ENCODE data around the gene DARS2. TPM values are rescaled to one million over a fixed set of nuclear protein-coding genes. Genes with fewer than 3 reads are reported as not detected.
A peak's percentile ranks its signal among the peaks of the same experiment; 100 is the strongest.

DARS2 gene, protein sequence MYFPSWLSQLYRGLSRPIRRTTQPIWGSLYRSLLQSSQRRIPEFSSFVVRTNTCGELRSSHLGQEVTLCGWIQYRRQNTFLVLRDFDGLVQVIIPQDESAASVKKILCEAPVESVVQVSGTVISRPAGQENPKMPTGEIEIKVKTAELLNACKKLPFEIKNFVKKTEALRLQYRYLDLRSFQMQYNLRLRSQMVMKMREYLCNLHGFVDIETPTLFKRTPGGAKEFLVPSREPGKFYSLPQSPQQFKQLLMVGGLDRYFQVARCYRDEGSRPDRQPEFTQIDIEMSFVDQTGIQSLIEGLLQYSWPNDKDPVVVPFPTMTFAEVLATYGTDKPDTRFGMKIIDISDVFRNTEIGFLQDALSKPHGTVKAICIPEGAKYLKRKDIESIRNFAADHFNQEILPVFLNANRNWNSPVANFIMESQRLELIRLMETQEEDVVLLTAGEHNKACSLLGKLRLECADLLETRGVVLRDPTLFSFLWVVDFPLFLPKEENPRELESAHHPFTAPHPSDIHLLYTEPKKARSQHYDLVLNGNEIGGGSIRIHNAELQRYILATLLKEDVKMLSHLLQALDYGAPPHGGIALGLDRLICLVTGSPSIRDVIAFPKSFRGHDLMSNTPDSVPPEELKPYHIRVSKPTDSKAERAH
- total RNA-seq (10 to 100 TPM in 1 of 2 donors, 1 to 10 TPM in 1; 9.7 to 13.0 TPM), polyA plus RNA-seq (10 to 100 TPM in 1 of 2 donors, 1 to 10 TPM in 1; 5.0 to 10.5 TPM)

GRCh38 chr1:173824315-173825081 lies at the start of gene DARS2, which contains the start of gene CENPL:
TSS of gene DARS2 (plus strand) at chr1:173824673. CDS start at chr1:173825230, 557 bp downstream.
TSS of gene CENPL (minus strand) at chr1:173824883. CDS start at chr1:173811299, 13,584 bp downstream.
- WGBS: under 1% methylated on average over 55 of the region's 55 CpGs
- no peaks in the 10 kb centered on the region for H3K27me3 ChIP-seq (ENCODE audit: control insufficient read depth in 4 of 4, insufficient read depth in 4 of 4, low read length in 3 of 4)
- peak; percentile 79 for TF ChIP-seq SP1 (IDR thresholded peaks at IDR 0.05)
- TF ChIP-seq HNF4A (conservative IDR thresholded peaks at IDR 0.05): peak; percentile 20 to 60
- peak; percentile 100 for TF ChIP-seq YY1 (IDR thresholded peaks at IDR 0.05)
- peak; percentile 34 for TF ChIP-seq HNF4G (IDR thresholded peaks at IDR 0.05)
- TF ChIP-seq, protein P1, sequence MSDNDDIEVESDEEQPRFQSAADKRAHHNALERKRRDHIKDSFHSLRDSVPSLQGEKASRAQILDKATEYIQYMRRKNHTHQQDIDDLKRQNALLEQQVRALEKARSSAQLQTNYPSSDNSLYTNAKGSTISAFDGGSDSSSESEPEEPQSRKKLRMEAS (IDR thresholded peaks at IDR 0.05): peak; percentile 84
- peak; percentile 60 to 91 for TF ChIP-seq GABPA (IDR thresholded peaks at IDR 0.05 in 1 of 2, conservative IDR thresholded peaks at IDR 0.05 in 1 of 2)
- TF ChIP-seq, protein P2, sequence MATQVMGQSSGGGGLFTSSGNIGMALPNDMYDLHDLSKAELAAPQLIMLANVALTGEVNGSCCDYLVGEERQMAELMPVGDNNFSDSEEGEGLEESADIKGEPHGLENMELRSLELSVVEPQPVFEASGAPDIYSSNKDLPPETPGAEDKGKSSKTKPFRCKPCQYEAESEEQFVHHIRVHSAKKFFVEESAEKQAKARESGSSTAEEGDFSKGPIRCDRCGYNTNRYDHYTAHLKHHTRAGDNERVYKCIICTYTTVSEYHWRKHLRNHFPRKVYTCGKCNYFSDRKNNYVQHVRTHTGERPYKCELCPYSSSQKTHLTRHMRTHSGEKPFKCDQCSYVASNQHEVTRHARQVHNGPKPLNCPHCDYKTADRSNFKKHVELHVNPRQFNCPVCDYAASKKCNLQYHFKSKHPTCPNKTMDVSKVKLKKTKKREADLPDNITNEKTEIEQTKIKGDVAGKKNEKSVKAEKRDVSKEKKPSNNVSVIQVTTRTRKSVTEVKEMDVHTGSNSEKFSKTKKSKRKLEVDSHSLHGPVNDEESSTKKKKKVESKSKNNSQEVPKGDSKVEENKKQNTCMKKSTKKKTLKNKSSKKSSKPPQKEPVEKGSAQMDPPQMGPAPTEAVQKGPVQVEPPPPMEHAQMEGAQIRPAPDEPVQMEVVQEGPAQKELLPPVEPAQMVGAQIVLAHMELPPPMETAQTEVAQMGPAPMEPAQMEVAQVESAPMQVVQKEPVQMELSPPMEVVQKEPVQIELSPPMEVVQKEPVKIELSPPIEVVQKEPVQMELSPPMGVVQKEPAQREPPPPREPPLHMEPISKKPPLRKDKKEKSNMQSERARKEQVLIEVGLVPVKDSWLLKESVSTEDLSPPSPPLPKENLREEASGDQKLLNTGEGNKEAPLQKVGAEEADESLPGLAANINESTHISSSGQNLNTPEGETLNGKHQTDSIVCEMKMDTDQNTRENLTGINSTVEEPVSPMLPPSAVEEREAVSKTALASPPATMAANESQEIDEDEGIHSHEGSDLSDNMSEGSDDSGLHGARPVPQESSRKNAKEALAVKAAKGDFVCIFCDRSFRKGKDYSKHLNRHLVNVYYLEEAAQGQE (IDR thresholded peaks at IDR 0.05): no peak
- TF ChIP-seq, protein P3, sequence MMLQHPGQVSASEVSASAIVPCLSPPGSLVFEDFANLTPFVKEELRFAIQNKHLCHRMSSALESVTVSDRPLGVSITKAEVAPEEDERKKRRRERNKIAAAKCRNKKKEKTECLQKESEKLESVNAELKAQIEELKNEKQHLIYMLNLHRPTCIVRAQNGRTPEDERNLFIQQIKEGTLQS (IDR thresholded peaks at IDR 0.05): no peak
- peak in 1 of 2 donors; percentile 78 for TF ChIP-seq RXRA (IDR thresholded peaks at IDR 0.05)
- TF ChIP-seq RAD21 (IDR thresholded peaks at IDR 0.05): peak; percentile 44 to 70
- peak; percentile 60 to 92 for TF ChIP-seq JUND (IDR thresholded peaks at IDR 0.05)
- TF ChIP-seq, protein P4, sequence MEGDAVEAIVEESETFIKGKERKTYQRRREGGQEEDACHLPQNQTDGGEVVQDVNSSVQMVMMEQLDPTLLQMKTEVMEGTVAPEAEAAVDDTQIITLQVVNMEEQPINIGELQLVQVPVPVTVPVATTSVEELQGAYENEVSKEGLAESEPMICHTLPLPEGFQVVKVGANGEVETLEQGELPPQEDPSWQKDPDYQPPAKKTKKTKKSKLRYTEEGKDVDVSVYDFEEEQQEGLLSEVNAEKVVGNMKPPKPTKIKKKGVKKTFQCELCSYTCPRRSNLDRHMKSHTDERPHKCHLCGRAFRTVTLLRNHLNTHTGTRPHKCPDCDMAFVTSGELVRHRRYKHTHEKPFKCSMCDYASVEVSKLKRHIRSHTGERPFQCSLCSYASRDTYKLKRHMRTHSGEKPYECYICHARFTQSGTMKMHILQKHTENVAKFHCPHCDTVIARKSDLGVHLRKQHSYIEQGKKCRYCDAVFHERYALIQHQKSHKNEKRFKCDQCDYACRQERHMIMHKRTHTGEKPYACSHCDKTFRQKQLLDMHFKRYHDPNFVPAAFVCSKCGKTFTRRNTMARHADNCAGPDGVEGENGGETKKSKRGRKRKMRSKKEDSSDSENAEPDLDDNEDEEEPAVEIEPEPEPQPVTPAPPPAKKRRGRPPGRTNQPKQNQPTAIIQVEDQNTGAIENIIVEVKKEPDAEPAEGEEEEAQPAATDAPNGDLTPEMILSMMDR (IDR thresholded peaks at IDR 0.05; ENCODE audit: low read depth, low read length, missing input control): no peak
- TF ChIP-seq EGR1 (IDR thresholded peaks at IDR 0.05; ENCODE audit: low read depth in 2 of 2): peak; percentile 77 to 84
- peak; percentile 71 for TF ChIP-seq TAF1 (conservative IDR thresholded peaks at IDR 0.05)
- TF ChIP-seq FOXA1 (IDR thresholded peaks at IDR 0.05): no peak
- peak; percentile 93 for TF ChIP-seq ZBTB33 (IDR thresholded peaks at IDR 0.05)
- TF ChIP-seq NR2F2 (IDR thresholded peaks at IDR 0.05): peak; percentile 76
- peak; percentile 19 for TF ChIP-seq FOXA2 (IDR thresholded peaks at IDR 0.05)

More at GRCh38 chr1:173824315-173825081, at the start of gene DARS2, which contains the start of gene CENPL:
- Histone ChIP-seq H3K27ac (ENCODE audit: low read depth in 1 of 2, low read length in 2 of 2) (peak within 1 kb of the TSS; percentile 78 to 84), H3K9me3 (ENCODE audit: control insufficient read depth in 4 of 4, low read length in 3 of 4) (no peaks in the 10 kb centered on the region), H3K36me3 (ENCODE audit: control insufficient read depth in 4 of 4, insufficient read depth in 3 of 4, low read depth in 1 of 4, low read length in 3 of 4) (no peaks in the 10 kb centered on the region), H3K4me3 (ENCODE audit: low read depth in 1 of 3, low read length in 3 of 3) (peak within 1 kb of the TSS; percentile 78 to 98 (median 92)), H3K4me1 (ENCODE audit: control insufficient read depth in 4 of 4, insufficient read depth in 4 of 4, low read length in 3 of 4) (peaks cover 3 to 16% (median 11%) of the 10 kb centered on the region in 4 donors), H3K9ac (ENCODE audit: low read depth in 1 of 2, low read length in 2 of 2) (peak within 1 kb of the TSS; percentile 88 to 97)
- DNase-seq (ENCODE audit: low spot score): peak; percentile 90
